Measurements from ENCODE around the gene TXK. TPM values are rescaled to one million over a fixed set of nuclear protein-coding genes. Genes with fewer than 3 reads are reported as not detected.

The TXK gene
- total and polyA plus RNA-seq, 8 donors = 0.15 to 8.3 (median 1.2) TPM; not detected in 1

DNA sequence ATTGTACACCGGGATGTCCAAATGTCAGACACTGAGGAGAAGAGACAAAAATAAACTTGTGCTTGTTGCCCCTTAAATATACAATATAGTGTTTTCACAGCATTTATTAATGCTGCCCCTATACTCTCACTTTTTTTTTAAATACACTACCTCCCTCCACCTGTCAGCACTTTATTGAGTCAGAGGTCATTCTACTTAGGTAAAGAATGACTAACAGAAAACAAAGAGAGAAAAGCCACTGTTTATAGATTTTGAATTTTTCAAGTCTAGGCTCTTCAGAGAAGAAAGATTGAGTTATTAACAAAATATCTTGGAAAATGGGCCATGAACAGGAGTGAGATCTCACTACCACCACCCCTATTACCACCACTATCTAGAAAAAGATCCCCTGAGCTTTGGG lies 59.4 kb downstream of the TXK start:
- H3K36me3 ChIP-seq = no peaks in the 10 kb centered on the region
- intact Hi-C loops (cut with DNase I; ENCODE audit: low total_unique reads) = no loop called here
- no peak for DNase-seq
- H3K27ac ChIP-seq = no peak overlapping the region
- TF ChIP-seq POLR2A (IDR thresholded peaks at IDR 0.05) (no peak), EP300 (IDR thresholded peaks at IDR 0.05) (no peak), CTCF (IDR thresholded peaks at IDR 0.05) (no peak), POLR2AphosphoS5 (IDR thresholded peaks at IDR 0.05) (no peak)
- H3K9me3 ChIP-seq = no peaks in the 10 kb centered on the region
- peaks cover 0 to 4% (median 2%) of the 10 kb centered on the region in 4 donors for H3K4me1 ChIP-seq
- no peaks in the 10 kb centered on the region for H3K27me3 ChIP-seq
- H3K4me3 ChIP-seq = no peak overlapping the region
- 76 to 93% (median 88%) methylated on average over 1 of the region's 1 CpG for WGBS, 5 donors

DNA sequence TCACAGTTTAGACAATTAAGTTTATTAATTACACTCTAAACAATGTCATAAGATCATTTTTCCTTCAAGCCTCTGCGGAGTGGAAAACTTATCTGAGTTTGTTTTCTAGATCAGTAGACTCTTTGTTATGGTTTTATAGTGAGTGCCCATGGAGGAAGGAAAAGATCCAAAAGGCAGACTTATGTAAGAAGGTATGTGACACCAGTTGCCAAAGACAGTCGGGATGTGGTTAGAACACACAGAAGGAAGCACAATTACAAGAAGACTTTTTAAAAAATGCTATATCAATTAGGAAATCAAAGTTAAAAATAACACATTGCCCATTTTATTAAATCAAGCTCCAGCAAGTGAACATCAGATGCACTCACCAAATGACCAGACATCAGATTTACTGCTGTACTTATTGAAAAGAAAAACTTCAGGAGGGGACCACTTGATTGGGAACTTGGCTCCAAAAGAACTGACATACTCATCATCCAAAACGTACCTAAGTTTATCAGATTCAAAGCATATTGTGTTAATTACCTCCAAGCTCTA lies 60.4 kb downstream of the TXK start:
- no peak for DNase-seq
- H3K36me3 ChIP-seq = no peaks in the 10 kb centered on the region
- peaks cover 0 to 4% (median 2%) of the 10 kb centered on the region in 4 donors for H3K4me1 ChIP-seq
- no peak for TF ChIP-seq CTCF (IDR thresholded peaks at IDR 0.05)
- no peak for TF ChIP-seq POLR2AphosphoS5 (IDR thresholded peaks at IDR 0.05)
- TF ChIP-seq POLR2A (IDR thresholded peaks at IDR 0.05) = no peak
- no peak for TF ChIP-seq EP300 (IDR thresholded peaks at IDR 0.05)
- no peaks in the 10 kb centered on the region for H3K9me3 ChIP-seq
- H3K27me3 ChIP-seq = no peaks in the 10 kb centered on the region
- H3K27ac ChIP-seq = no peak overlapping the region
- intact Hi-C loops (cut with DNase I; ENCODE audit: low total_unique reads) = no loop called here
- 19 to 38% (median 31%) methylated on average over 3 of the region's 3 CpGs for WGBS, 5 donors
- no peak overlapping the region for H3K4me3 ChIP-seq

DNA sequence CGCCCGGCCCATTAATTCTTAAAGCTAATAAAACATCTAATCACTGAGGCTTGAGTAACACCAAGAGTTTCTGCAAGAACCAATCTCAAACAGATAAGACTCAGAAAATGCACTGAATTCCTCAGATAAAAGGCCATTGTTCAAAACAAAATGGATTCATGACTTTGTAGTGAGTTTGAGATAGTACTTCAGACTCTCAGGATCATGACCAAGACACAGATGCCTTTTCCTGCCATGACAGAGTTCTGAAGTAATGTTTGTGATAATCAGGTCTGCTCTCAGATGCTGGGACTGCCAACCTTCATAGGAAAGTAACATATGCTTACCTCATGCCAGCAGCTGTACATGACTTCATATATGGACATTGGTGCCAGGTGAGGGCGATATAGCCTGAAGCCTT lies 62.9 kb downstream of the TXK start:
- TF ChIP-seq POLR2AphosphoS5 (IDR thresholded peaks at IDR 0.05) (peak in 1 of 3 donors; percentile 20), EP300 (IDR thresholded peaks at IDR 0.05) (no peak)
- Histone ChIP-seq H3K4me1 (peaks cover 0 to 4% (median 2%) of the 10 kb centered on the region in 4 donors), H3K27me3 (no peaks in the 10 kb centered on the region), H3K27ac (peak overlapping the region in 1 of 5 donors; percentile 23), H3K9me3 (no peaks in the 10 kb centered on the region), H3K36me3 (no peaks in the 10 kb centered on the region), H3K4me3 (no peak overlapping the region)
- peak in 1 of 2 donors; percentile 65 for DNase-seq
- 29 to 80% (median 40%) methylated on average over 3 of the region's 3 CpGs for WGBS, 5 donors
- intact Hi-C loops (cut with DNase I; ENCODE audit: low total_unique reads) = no loop called here

- TF ChIP-seq CTCF (IDR thresholded peaks at IDR 0.05) (no peak), EP300 (IDR thresholded peaks at IDR 0.05) (no peak), POLR2A (IDR thresholded peaks at IDR 0.05) (no peak), POLR2AphosphoS5 (IDR thresholded peaks at IDR 0.05) (no peak)
- peaks cover 0 to 4% (median 2%) of the 10 kb centered on the region in 4 donors for H3K4me1 ChIP-seq
- H3K27ac ChIP-seq = no peak overlapping the region
- no peak for DNase-seq
- no peaks in the 10 kb centered on the region for H3K9me3 ChIP-seq
- intact Hi-C loops (cut with DNase I; ENCODE audit: low total_unique reads) = no loop called here
- H3K4me3 ChIP-seq = no peak overlapping the region
- H3K36me3 ChIP-seq = no peaks in the 10 kb centered on the region
- no peaks in the 10 kb centered on the region for H3K27me3 ChIP-seq
- 44 to 70% (median 50%) methylated on average over 2 of the region's 2 CpGs for WGBS, 5 donors
Measured at GRCh38 chr4:48069026-48069425, 65.0 kb downstream of the TXK start.

- Histone ChIP-seq H3K4me1 (peaks cover 0 to 4% (median 2%) of the 10 kb centered on the region in 4 donors), H3K4me3 (no peak overlapping the region), H3K9me3 (no peaks in the 10 kb centered on the region), H3K36me3 (no peaks in the 10 kb centered on the region), H3K27ac (no peak overlapping the region), H3K27me3 (no peaks in the 10 kb centered on the region)
- intact Hi-C loops (cut with DNase I; ENCODE audit: low total_unique reads) = no loop called here
- 75 to 87% (median 80%) methylated on average over 2 of the region's 2 CpGs for WGBS, 5 donors
- DNase-seq = no peak
- TF ChIP-seq POLR2AphosphoS5 (IDR thresholded peaks at IDR 0.05) (no peak), POLR2A (IDR thresholded peaks at IDR 0.05) (no peak), EP300 (IDR thresholded peaks at IDR 0.05) (no peak), CTCF (IDR thresholded peaks at IDR 0.05) (no peak)
Measured at GRCh38 chr4:48068182-48068581, 65.9 kb downstream of the TXK start.
